ENCODE results near the gene HACD1.

The HACD1 gene

GRCh38 chr10:17617031-17617911, at the start of gene HACD1:
Gene HACD1 (minus strand): TSS chr10:17617374. CDS start chr10:17617339, 35 bp downstream.
- peak; percentile 11 to 45 (median 32) for DNase-seq (ENCODE audit: low read depth in 2 of 3, low spot score in 2 of 3)

- DNase-seq (ENCODE audit: low read depth in 2 of 3, low spot score in 2 of 3) = no peak
These were observed 48.6 kb upstream of the HACD1 start for GRCh38 chr10:17665747-17666146.

DNA sequence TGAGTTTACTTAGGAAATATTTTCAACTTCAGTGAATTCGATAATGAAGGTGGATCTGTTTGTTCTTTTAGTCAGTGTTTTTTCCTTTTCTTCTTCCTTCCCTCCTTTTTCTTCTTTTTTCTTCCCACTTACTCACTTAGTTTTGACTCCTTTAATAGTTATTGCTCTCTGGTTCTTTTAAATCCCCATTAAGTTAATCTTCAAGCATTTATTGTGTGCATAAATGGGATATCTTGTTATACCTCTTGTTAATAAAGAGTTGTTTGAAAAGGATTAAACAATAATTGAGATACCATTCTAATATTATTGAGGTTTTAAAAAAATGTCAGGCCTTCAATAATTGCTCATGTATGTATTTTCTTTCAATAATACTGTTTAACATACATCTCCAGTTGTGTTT, 46.3 kb upstream of the HACD1 start:
- DNase-seq (ENCODE audit: low read depth in 2 of 3, low spot score in 2 of 3) = no peak

- DNase-seq (ENCODE audit: low read depth in 2 of 3, low spot score in 2 of 3) = no peak
These were observed 45.3 kb upstream of the HACD1 start for GRCh38 chr10:17662193-17663138.

DNA sequence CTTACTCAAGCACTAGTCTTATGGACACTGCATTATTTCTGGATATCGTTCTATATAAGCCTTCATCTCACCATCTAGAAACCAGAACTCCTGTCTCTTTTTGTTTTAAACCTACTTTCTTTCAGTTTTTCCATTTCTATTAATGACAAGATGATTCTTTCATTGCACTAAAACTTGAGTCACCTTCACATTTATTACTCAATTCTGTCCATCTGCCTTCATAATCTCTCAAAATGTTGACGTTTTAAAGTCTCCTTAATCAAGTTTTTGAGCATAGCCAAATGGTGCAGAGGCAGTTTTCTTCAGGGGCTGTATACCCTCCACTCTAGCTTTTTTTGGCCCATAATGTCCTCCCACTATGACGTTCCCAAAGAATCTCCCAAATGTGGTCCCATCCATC, 44.3 kb upstream of the HACD1 start:
- no peak for DNase-seq (ENCODE audit: low read depth in 2 of 3, low spot score in 2 of 3)

GRCh38 chr10:17660921-17661320, 43.7 kb upstream of the HACD1 start:
- DNase-seq (ENCODE audit: low read depth in 2 of 3, low spot score in 2 of 3) = no peak

GRCh38 chr10:17659365-17659764, 42.2 kb upstream of the HACD1 start:
- DNase-seq (ENCODE audit: low read depth in 2 of 3, low spot score in 2 of 3) = no peak

DNA sequence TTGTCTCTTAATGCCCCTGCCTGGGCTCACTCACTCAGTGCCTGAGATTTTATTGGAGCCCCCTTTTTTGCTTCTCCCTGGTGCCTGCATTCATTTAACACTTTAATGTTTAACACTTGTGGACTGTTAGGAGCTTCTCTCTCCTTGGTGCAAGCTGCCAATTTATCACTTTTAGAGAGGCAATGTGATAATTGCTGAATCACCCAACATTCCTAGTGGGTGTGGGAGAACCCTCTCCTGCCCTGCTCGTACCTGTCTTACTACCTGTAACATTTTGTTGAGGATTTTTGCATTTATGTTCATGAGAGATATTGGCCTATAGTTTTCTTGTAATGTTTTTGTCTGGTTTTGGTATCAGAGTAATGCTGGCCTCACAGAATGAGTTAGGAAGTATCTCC, 39.9 kb upstream of the HACD1 start:
- DNase-seq (ENCODE audit: low read depth in 2 of 3, low spot score in 2 of 3) = no peak

DNA sequence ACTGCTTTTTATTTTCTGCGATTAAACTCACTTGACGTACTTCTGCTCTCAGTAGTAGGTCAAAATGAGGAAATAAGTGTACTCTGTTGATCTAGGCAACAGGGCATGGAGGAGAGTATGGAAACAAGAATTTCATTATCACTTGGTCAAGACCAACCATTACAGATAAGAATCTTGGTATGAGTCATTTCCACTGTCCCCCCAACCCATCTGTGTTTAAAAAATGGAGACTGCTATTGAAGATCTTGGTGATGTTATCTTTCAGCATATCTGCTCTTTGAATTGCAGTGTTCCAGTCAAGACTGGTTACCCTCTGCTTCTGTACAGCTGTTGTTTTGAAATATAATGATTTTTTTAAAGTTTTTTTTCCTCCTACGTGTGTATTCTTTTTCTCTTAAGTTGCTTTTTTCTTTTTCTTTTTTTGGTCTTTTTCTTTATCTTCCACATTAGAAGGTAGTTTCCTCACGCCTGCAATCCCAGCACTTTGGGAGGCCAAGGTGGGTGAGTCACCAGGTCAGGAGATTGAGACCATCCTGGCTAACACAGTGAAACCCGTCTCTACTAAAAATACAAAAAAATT, 38.5 kb upstream of the HACD1 start:
- no peak for DNase-seq (ENCODE audit: low read depth in 2 of 3, low spot score in 2 of 3)

DNA sequence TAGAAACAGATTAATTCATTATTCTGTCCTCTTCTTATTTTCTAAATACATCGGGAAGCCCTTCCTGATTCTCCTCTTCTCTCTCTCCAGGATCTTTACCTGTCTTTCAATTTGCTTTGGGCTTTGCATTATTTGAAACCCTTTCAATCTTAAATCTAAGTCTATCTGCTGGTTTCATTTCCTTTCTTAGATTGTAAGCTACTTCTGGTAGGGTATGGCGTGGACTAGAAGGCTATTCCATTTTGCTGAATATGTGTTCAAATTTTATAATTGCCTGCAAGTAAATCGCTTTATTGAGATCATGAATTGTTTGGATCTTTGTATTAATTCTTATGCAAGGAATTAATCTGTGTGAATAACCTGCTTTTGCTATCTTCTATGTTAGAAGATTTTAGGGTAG, 37.8 kb upstream of the HACD1 start:
- no peak for DNase-seq (ENCODE audit: low read depth in 2 of 3, low spot score in 2 of 3)

- no peak for DNase-seq (ENCODE audit: low read depth in 2 of 3, low spot score in 2 of 3)
These were observed 35.4 kb upstream of the HACD1 start for GRCh38 chr10:17652585-17652984.

GRCh38 chr10:17651896-17652295, 34.7 kb upstream of the HACD1 start:
- DNase-seq (ENCODE audit: low read depth in 2 of 3, low spot score in 2 of 3) = no peak

- no peak for DNase-seq (ENCODE audit: low read depth in 2 of 3, low spot score in 2 of 3)
These were observed 33.2 kb upstream of the HACD1 start for GRCh38 chr10:17650416-17650815.

DNA sequence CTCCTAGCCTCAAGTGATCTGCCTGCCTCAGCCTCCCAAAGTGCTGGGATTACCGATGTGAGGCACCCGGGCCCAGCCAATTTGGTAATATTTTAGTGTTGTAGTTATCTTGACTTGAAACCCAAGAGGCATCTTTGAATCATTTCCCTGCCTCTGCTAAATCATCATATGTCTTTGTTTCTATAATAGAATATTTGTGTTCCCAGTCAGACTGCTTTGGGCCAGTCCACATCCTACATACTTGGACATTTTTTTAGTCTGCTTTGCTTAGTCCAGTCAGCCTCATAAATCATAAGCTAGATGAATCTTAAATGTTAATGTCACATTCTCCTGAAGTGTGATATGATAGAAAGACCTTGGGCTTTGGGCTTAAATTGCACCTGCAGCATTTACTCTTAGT, 32.7 kb upstream of the HACD1 start:
- no peak for DNase-seq (ENCODE audit: low read depth in 2 of 3, low spot score in 2 of 3)

GRCh38 chr10:17649052-17649451, 31.9 kb upstream of the HACD1 start:
- no peak for DNase-seq (ENCODE audit: low read depth in 2 of 3, low spot score in 2 of 3)

- peak; percentile 48 to 55 (median 49) for DNase-seq (ENCODE audit: low read depth in 2 of 3, low spot score in 2 of 3)
These were observed 31.3 kb upstream of the HACD1 start for GRCh38 chr10:17648243-17649035.

GRCh38 chr10:17647326-17647725, 30.2 kb upstream of the HACD1 start:
- no peak for DNase-seq (ENCODE audit: low read depth in 2 of 3, low spot score in 2 of 3)

DNA sequence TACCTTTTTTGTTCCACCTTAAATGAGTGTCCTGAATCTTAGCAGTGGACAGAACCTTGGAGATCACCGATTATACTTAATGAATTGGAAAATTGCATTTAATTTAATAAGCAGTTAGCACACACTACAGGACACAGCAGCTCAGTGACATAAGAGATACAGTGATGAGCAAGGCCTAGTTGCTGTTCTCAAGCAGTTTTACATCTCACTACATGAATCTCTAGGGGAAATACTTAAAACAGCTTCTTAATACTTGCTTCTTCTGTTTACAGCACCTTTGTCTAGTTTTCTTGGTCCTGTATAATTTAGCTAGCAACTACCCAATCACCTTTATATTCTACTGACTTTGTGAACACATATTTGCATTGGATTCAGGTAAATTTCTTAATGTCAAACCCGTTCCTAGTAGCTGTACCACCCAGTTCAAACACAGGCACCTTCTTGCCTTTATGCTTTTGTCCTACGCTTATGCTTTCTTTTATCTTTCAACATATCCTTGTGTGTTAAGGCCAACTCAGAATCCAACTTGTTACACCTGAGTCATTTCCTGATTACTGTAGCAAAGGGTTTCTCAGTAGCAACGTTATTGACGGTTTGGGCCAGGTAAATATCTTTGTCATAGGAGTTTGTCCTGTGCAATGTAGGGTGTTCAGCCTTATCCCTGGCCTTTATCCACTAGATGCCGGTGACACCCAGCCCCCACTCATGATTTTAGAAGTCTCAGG, 28.6 kb upstream of the HACD1 start:
- DNase-seq (ENCODE audit: low read depth in 2 of 3, low spot score in 2 of 3) = no peak

- no peak for DNase-seq (ENCODE audit: low read depth in 2 of 3, low spot score in 2 of 3)
These were observed 27.3 kb upstream of the HACD1 start for GRCh38 chr10:17644485-17644943.

Measured in activated CD8-positive, alpha-beta memory T cell treated with anti-CD3 and anti-CD28 coated beads for 48 hours (primary cell).